Measurements from ENCODE around the gene EVX2. TPM values are rescaled to one million over a fixed set of nuclear protein-coding genes. Genes with fewer than 3 reads are reported as not detected.

EVX2 gene
- total and polyA plus RNA-seq, 9 of the 15 experiments (the other 6 are each of a cell fraction or from before 2014, with no cell fraction given) = not detected

DNA sequence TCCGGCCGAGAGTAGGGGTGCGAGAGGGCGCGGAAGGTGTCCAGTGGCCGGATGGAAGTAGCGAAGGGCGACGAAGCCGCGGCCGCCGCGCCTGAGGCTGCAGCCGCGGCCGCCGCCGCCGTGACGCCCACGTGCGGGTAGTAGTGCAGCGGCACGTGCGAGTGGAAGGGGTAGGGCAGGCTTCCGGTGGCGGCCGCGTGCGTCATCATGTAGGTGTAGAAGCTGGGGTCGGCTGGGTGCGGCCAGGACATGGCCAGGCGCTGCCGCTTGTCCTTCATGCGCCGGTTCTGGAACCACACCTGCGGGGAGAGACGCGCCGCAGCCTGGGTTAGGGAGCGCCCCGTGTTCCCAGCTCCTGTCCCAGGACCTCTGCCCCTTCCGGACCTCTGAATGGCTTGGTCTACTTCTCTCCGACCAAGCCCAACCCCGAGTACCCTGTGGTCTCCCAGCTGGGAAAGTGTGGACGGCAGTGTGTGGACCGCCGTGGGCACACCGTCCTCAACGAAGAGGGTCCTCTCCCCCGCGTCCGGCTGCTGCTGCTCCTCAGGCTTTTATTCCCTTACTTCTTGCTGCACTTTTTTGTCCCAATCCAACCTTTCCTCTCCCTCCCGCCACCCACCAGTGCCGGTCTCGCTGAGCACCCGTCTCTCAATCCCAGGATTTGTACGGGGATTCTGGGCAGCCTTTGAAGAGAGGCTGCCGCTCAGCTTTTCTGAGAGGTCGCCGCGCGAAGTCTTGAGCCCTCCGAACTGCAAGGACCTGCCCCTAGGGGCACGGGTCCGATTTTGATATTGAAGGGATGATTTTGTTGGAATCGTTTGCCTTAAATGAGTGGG lies 3.0 kb downstream of the EVX2 start (continued):
- TF ChIP-seq CXXC5 (CRISPR knock-in tag; IDR thresholded peaks at IDR 0.05) (peak; percentile 64), CHD2 (IDR thresholded peaks at IDR 0.05; ENCODE audit: low read depth, low read length) (no peak), RB1 (IDR thresholded peaks at IDR 0.05; ENCODE audit: low read depth) (peak; percentile 49; the same call in 1 of the 2 replicates), DEAF1 (CRISPR knock-in tag; IDR thresholded peaks at IDR 0.05) (no peak), BHLHE40 (IDR thresholded peaks at IDR 0.05; ENCODE audit: low read length) (peak; percentile 84), ARHGAP35 (IDR thresholded peaks at IDR 0.05; ENCODE audit: partially characterized antibody) (no peak), SMAD4 (CRISPR knock-in tag; conservative IDR thresholded peaks at IDR 0.05) (peak; percentile 56; the same call in 1 of the 2 replicates), MYC (IDR thresholded peaks at IDR 0.05; ENCODE audit: low read depth, low read length) (peak; percentile 66), MYC (CRISPR knock-in tag; IDR thresholded peaks at IDR 0.05; ENCODE audit: borderline replicate concordance, low read depth) (no peak), PRMT5 (CRISPR knock-in tag; IDR thresholded peaks at IDR 0.05) (no peak), ZNF217 (CRISPR knock-in tag; IDR thresholded peaks at IDR 0.05) (no peak), POLR2G (IDR thresholded peaks at IDR 0.05; ENCODE audit: low read depth, low read length) (0 out of 2 replicates have a peak, but pooled peaks have one; percentile 59), ZNF511 (CRISPR knock-in tag; IDR thresholded peaks at IDR 0.05) (peak; percentile 63; the same call in 1 of the 2 replicates), GABPA (tag; conservative IDR thresholded peaks at IDR 0.05; ENCODE audit: low read depth) (peak; percentile 55; the same call in 1 of the 2 replicates), E2F6 (IDR thresholded peaks at IDR 0.05; ENCODE audit: borderline replicate concordance in 1 of 2, extremely low read depth in 1 of 2, insufficient read depth in 1 of 2, insufficient read length in 1 of 2, low read depth in 1 of 2, low read length in 1 of 2, poor library complexity in 1 of 2, severe bottlenecking in 1 of 2) (peak; percentile 88 to 91), SREBF2 (CRISPR knock-in tag; IDR thresholded peaks at IDR 0.05) (no peak), RBFOX2 (IDR thresholded peaks at IDR 0.05; ENCODE audit: low read depth, low read length) (peak; percentile 40; the same call in 1 of the 2 replicates)
- TF ChIP-seq, protein P1, sequence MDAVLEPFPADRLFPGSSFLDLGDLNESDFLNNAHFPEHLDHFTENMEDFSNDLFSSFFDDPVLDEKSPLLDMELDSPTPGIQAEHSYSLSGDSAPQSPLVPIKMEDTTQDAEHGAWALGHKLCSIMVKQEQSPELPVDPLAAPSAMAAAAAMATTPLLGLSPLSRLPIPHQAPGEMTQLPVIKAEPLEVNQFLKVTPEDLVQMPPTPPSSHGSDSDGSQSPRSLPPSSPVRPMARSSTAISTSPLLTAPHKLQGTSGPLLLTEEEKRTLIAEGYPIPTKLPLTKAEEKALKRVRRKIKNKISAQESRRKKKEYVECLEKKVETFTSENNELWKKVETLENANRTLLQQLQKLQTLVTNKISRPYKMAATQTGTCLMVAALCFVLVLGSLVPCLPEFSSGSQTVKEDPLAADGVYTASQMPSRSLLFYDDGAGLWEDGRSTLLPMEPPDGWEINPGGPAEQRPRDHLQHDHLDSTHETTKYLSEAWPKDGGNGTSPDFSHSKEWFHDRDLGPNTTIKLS (IDR thresholded peaks at IDR 0.05; ENCODE audit: borderline replicate concordance, low read depth) = 0 out of 2 replicates have a peak, but pooled peaks have one; percentile 11
- TF ChIP-seq, protein P2, sequence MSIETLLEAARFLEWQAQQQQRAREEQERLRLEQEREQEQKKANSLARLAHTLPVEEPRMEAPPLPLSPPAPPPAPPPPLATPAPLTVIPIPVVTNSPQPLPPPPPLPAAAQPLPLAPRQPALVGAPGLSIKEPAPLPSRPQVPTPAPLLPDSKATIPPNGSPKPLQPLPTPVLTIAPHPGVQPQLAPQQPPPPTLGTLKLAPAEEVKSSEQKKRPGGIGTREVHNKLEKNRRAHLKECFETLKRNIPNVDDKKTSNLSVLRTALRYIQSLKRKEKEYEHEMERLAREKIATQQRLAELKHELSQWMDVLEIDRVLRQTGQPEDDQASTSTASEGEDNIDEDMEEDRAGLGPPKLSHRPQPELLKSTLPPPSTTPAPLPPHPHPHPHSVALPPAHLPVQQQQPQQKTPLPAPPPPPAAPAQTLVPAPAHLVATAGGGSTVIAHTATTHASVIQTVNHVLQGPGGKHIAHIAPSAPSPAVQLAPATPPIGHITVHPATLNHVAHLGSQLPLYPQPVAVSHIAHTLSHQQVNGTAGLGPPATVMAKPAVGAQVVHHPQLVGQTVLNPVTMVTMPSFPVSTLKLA (conservative IDR thresholded peaks at IDR 0.05) = 0 out of 4 replicates have a peak, but pooled peaks of 1 of the 2 experiments have one; percentile 36
